DMS 273 treated with DMSO at 0.1 percent for 48 hours (cell line): Measurements from ENCODE around the gene LY6G6C.

Experiments used
- DNase-seq: peaks from one replicate; lab custom pipeline; 2025; lab: John Stamatoyannopoulos, UW

LY6G6C gene

GRCh38 chr6:31741815-31742214, 20.3 kb upstream of the LY6G6C start:
- no peak for DNase-seq

GRCh38 chr6:31740397-31741223, 19.1 kb upstream of the LY6G6C start:
- DNase-seq, result no peak

GRCh38 chr6:31739639-31740396, 18.3 kb upstream of the LY6G6C start, which contains the start of gene MSH5:
Gene MSH5 (plus strand): TSS chr6:31740005. CDS start chr6:31740467, 462 bp downstream.
- peak; percentile 98 for DNase-seq

- DNase-seq, result peak; percentile 15
Measured at GRCh38 chr6:31737991-31738979, 16.7 kb upstream of the LY6G6C start.

- DNase-seq, result no peak
Measured at GRCh38 chr6:31737315-31737990, 15.9 kb upstream of the LY6G6C start.

GRCh38 chr6:31736768-31737314, 15.3 kb upstream of the LY6G6C start:
- no peak for DNase-seq

- DNase-seq, result no peak
Measured at GRCh38 chr6:31736021-31736767, 14.6 kb upstream of the LY6G6C start, which contains the start of gene CLIC1. Gene CLIC1 (minus strand): TSS chr6:31736530. CDS start chr6:31736300, 230 bp downstream.

- DNase-seq, result no peak
Measured at GRCh38 chr6:31734821-31735406, 13.4 kb upstream of the LY6G6C start.

GRCh38 chr6:31734247-31734820, 12.8 kb upstream of the LY6G6C start:
- DNase-seq, result no peak

GRCh38 chr6:31733734-31734133, 12.2 kb upstream of the LY6G6C start:
- no peak for DNase-seq

- DNase-seq, result no peak
Measured at GRCh38 chr6:31732029-31732428, 10.5 kb upstream of the LY6G6C start.

GRCh38 chr6:31730631-31731086, 9.1 kb upstream of the LY6G6C start:
- DNase-seq, result no peak

GRCh38 chr6:31729979-31730630, 8.6 kb upstream of the LY6G6C start:
- DNase-seq, result no peak

GRCh38 chr6:31729515-31729978, 8.0 kb upstream of the LY6G6C start:
- DNase-seq, result peak; percentile 58

GRCh38 chr6:31728767-31729514, 7.4 kb upstream of the LY6G6C start, which contains the start of gene DDAH2:
Gene DDAH2 (minus strand): TSS chr6:31729299. CDS start chr6:31729161, 138 bp downstream.
- no peak for DNase-seq

GRCh38 chr6:31727717-31728671, 6.4 kb upstream of the LY6G6C start:
- DNase-seq, result no peak
